HG03064 (cell line): Measurements from ENCODE around the gene AP2A2.

ENCODE experiments used
- ATAC-seq: cut with Tn5 transposase; IDR thresholded peaks from one replicate; pipeline ENCODE4 v1.9.1; 2021; ENCODE audit warnings: low read depth; ENCODE audit not compliant: unreplicated experiment

AP2A2 gene

GRCh38 chr11:923691-924405, 1.8 kb upstream of the AP2A2 start:
- no peak for ATAC-seq

DNA sequence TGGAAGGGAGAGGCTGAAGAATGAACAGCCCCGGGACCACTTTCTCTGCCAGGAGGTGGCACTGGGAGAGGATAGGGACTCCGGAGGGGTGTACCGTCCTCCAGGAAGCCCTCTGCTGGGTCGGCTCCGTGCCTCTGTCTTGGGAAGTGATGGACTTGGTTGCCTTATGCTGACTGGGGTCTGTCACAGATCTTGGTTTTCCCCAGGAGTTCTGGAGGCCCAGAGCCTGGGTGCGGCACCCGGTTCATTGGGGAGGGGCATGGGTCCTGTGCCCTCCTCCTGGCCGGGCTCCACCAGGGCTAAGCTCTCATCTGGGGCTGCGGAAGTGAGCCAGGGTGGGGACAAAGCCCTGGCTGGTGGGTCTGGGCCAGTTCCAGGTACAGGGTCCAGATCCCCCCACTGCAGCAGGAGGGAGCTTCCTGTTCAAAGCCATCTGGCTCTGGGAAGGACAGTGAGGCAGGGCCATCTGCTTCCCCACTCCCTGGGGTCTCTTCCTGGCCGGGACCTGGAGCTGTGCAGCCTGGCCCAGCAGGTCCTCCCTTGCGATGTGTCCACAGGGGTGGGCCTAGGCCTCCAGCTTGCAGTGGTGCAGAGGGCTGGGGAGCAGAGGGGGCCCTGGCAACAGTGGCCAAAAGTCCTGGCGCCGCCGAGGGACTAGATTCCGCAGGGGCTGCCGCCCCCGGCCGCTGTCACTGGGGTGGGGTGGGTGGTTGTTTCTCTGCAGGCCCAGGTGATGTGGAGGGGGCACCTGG, 1.1 kb upstream of the AP2A2 start:
- ATAC-seq = no peak

- ATAC-seq = no peak
Observed at GRCh38 chr11:925158-925495, 543 bp upstream of the AP2A2 start.

GRCh38 chr11:926341-926916, 759 bp downstream of the AP2A2 start:
- no peak for ATAC-seq

- no peak for ATAC-seq
Observed at GRCh38 chr11:927871-928270, 2.2 kb downstream of the AP2A2 start.

DNA sequence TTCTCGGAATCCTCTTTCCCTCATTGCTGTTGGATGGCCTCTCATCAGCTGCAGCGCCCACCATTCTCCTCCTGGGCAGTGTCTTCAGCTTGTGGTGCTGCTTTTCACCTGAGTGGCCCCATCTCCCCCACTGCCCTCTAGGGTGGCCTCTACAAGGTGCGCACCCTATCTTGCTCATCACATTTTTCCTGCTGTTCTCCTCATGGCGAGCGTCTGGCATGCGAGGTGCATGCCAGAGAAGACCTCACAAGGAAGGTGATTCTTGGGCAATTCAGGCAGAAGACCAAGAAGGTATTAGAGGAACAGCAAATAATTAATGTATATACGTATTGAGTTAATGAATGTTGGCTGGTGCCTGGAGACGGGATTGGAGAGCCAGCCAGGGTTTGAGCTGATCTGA, 3.1 kb downstream of the AP2A2 start:
- ATAC-seq = no peak

GRCh38 chr11:929405-929804, 3.7 kb downstream of the AP2A2 start:
- no peak for ATAC-seq

DNA sequence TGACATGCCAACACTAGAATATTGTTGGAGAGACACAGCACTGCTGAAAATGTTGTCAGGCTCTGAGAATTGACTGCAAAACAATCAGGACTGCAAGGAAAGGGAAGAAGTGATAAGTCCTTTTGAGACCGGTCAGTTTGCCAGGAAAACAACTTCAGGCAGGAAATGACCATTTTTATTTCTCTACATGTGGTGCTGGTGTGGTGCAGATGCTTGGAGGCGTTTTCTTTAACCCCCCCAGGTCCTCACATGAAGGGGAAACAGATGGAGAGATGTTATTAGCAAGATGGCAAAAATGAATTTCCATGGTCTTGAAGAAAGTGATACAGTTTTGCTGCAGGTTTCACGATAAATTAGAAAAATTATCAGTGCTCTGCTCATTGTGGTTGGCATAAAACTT, 5.7 kb downstream of the AP2A2 start:
- no peak for ATAC-seq

- ATAC-seq = no peak
Observed at GRCh38 chr11:932435-932834, 6.8 kb downstream of the AP2A2 start.

DNA sequence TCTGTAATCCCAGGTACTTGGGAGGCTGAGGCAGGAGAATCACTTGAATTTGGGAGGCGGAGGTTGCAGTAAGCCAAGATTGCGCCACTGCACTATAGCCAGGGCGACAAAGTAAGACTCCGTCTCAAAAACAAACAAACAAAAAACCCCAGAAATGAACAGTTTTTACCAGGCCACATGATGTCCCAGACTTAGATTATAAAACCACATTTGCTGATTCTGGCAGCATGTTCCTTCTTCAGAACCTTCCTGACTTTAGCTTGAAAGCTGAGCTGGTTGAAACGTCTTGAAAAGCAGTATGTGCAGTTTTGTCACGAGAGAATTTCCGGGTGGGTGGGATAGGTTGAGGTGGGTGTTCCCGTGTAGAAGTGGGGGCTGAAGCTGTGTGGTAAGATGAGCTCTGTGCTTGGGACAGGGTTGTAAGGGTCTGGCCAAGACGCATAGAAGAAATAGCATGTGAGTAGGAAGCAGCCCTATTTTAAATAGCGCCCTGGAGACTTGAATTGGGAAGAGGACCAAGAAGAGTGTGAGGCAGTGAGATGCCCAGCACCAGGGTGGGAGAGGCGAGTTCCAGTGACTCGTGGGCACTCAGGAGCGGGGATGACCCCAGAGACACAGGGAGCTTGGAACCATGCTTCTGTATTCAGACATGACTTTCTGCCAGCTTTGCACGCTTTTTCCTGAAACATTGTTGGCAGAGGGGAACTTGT, 7.6 kb downstream of the AP2A2 start:
- no peak for ATAC-seq

DNA sequence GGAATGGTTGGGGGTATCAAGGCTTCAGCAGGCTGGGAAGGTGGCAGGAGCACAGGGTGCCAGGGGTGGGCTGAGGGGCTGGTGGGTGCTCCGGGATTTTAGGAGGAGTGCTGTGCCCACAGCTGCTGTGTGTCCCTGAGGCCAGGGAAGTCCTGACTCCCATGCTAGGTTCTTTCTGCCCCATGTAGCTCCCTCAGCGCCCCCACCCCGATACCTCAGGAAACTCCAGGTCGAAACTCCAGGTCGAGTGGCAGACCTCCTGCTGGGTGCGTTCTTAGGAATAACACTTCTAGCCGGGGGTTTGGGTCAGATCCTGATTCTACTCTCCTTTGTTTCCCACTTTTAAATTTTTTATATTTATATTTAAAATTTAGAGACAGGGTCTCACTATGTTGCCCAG, 8.3 kb downstream of the AP2A2 start:
- ATAC-seq = no peak

GRCh38 chr11:934527-934926, 8.9 kb downstream of the AP2A2 start:
- no peak for ATAC-seq

DNA sequence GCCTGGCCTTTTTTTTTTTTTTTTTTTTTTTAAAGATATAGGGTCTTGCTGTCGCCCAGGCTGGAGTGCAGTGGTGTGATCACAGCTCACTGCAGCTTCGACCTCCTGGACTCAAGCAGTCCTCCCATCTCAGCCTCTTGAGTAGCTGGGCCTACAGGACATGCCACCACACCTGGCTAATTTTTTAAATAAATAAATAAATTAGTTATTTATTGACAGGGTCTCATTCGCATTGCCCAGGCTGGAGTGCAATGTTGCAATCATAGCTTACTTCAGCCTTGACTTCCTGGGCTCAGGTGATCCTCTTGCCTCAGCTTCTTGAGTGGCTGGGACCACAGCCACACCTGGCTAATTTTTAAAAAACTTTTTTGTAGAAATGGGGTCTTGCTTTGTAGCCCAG, 10.5 kb downstream of the AP2A2 start:
- ATAC-seq = no peak

DNA sequence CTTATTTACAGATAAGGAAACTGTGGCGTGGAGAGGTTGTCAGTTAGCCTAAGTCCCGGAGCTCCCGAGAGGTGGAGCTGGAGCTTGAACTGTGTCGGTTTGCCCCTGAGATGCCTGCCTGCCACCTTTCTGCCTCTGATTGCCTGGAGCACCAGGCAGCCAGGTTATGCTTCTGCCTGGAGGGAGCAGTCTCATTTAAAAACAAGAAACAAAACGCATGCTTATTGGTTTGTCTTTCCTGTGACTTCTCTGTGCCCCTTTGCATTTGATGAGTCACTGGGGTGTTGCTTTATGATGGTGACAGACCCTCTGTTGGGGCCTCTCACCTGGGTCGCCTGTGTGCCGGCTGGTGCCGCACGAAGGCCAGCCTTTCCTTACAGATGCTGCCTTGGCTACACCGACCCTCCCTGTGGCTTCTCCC, 12.2 kb downstream of the AP2A2 start:
- no peak for ATAC-seq

- no peak for ATAC-seq
Observed at GRCh38 chr11:940496-941135, 14.9 kb downstream of the AP2A2 start.

DNA sequence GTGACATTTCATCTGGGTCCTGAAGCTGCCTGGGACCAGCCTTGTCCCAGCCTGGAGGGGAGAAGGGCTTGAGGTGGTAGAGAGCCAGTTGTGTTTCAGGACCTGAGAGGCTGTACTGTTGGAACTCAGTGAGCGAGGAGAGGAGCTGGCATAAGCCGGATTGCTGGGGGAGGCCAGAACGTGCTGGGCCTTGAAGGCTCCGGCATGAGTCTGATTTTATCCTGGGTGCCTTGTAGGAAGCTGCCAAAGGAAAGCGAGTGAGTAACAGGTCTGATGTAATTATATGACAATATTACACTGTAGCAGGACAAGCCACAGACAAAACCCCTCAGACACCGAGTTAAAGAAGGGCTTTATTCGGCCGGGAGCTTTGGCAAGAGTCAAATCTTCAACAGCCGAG, 17.2 kb downstream of the AP2A2 start:
- no peak for ATAC-seq

GRCh38 chr11:944711-945470, 19.2 kb downstream of the AP2A2 start:
- ATAC-seq = no peak

DNA sequence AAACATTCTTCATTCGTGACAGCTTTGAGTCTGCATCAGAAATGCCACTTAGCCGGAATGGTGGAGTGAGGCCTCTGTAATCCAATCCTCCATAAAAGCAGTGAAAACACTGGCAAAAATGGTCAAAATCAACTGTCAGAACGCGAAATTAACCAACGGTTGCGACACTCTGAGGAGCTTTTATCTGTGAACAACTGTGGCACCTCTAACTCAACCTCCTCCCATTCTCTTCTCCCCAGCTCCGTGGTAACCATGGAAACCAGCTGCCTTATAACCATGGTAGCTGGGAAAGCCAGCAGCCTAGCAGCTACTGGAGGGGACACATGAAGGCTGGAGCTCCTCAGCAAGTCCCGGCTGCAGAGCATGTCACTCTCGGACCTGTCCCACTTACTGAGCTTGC, 20.3 kb downstream of the AP2A2 start:
- ATAC-seq = no peak

DNA sequence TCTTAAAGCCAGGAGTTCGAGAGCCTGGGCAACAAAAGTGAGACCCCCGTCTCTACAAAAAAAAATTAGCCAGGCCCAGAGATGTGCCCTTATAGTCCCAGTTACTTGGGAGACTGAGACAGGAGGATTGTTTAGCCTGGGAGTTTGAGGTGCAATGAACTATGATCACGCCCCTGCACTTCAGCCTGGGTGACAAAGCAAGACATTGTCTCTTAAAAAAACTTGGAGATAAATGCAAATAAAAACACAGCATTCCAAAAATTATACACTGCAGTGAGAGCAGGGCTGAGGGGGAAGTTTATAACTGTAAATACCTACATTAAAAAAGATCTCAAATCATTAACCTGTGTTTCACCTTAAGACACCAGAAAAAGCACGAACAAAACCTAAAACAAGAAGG, 22.1 kb downstream of the AP2A2 start:
- no peak for ATAC-seq

DNA sequence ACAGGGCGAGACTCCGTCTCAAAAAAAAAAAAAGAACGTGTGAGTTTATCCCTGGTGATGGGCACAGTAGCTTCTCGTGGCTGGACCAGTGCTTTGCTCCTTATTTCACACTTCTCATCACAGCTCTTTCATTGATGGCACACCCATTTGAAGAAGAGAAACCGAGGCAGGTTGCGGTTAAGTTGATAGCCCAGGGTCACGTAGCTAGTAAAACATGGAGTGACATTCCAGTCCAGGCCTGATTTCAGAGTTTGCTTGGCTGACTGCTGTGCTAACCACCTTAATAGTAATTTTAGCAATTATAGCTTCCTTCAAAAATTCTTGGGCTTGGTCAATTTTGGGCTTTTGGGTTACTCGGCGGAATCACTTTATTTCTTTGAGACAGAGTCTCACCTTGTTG, 25.8 kb downstream of the AP2A2 start:
- no peak for ATAC-seq
